GM23338 (cell line): Measurements from ENCODE around the gene CDHR3. TPM values are rescaled to one million over a fixed set of nuclear protein-coding genes. Genes with fewer than 3 reads are reported as not detected.

Experiments
- ATAC-seq: fragments of 200-7000 bp; cut with Tn5 transposase; 3 replicates; pipeline ENCODE4 v1.9.1; 2020
- DNase-seq: peaks from one replicate; pipeline ENCODE4 v3.0.0-alpha.2; 2015; ENCODE audit warnings: low spot score
- H2AFZ ChIP-seq: fragments of 200-600 bp; sonication (generic); 2 replicates; pipeline ENCODE4 v1.8.0; 2016; ENCODE audit warnings: antibody characterized with exemption, mild to moderate bottlenecking, moderate library complexity
- H3F3A ChIP-seq: fragments of 200-600 bp; sonication (generic); replicated peaks from 2 replicates; pipeline ENCODE4 v1.8.0; 2017; ENCODE audit warnings: antibody characterized with exemption, mixed run types, low read depth
- H3K27ac ChIP-seq: fragments of 200-600 bp; sonication (generic); 2 replicates; pipeline ENCODE4 v1.6.1; 2016; ENCODE audit warnings: low read depth
- H3K27me3 ChIP-seq: fragments of 200-600 bp; sonication (generic); 2 replicates; pipeline ENCODE4 v1.8.0; 2016; ENCODE audit warnings: mild to moderate bottlenecking, mixed run types, moderate library complexity; ENCODE audit not compliant: insufficient read depth
- H3K36me3 ChIP-seq: fragments of 200-600 bp; sonication (generic); 2 replicates; pipeline ENCODE4 v1.8.0; 2016; ENCODE audit warnings: mild to moderate bottlenecking; ENCODE audit not compliant: insufficient read depth
- H3K4me1 ChIP-seq: fragments of 200-600 bp; sonication (generic); 2 replicates; pipeline ENCODE4 v1.8.0; 2016; ENCODE audit warnings: mild to moderate bottlenecking, moderate library complexity; ENCODE audit not compliant: insufficient read depth
- H3K4me2 ChIP-seq: fragments of 200-600 bp; sonication (generic); 2 replicates; pipeline ENCODE4 v1.7.1; 2017; ENCODE audit warnings: mixed run types
- H3K4me3 ChIP-seq: fragments of 200-600 bp; sonication (generic); 2 replicates; pipeline ENCODE4 v1.6.1; 2016; ENCODE audit warnings: mixed run types
- H3K79me2 ChIP-seq: fragments of 200-600 bp; sonication (generic); replicated peaks from 2 replicates; pipeline ENCODE4 v1.8.0; 2017; ENCODE audit warnings: mild to moderate bottlenecking; ENCODE audit not compliant: insufficient read depth
- H3K9me2 ChIP-seq: fragments of 200-600 bp; sonication (generic); 2 replicates; pipeline ENCODE4 v1.8.0; 2017; ENCODE audit not compliant: insufficient read depth
- H4K20me1 ChIP-seq: fragments of 200-600 bp; sonication (generic); replicated peaks from 2 replicates; pipeline ENCODE4 v1.8.0; 2017; ENCODE audit warnings: mild to moderate bottlenecking; ENCODE audit not compliant: insufficient read depth
- H3K27ac Mint-ChIP-seq: 2 replicates; pipeline ENCODE4 v1.8.0; 2020; ENCODE audit warnings: inconsistent platforms, mild to moderate bottlenecking, moderate library complexity, mixed read lengths
- H3K27me3 Mint-ChIP-seq: 3 replicates; pipeline ENCODE4 v1.8.0; 2022; ENCODE audit warnings: low read depth, mild to moderate bottlenecking, moderate library complexity, mixed read lengths, inconsistent platforms; ENCODE audit not compliant: insufficient read depth, poor library complexity
- H3K36me3 Mint-ChIP-seq: 3 replicates; pipeline ENCODE4 v1.8.0; 2021; ENCODE audit warnings: low read depth, mild to moderate bottlenecking, inconsistent platforms, moderate library complexity, mixed read lengths
- H3K4me1 Mint-ChIP-seq: 3 replicates; pipeline ENCODE4 v1.8.0; 2020; ENCODE audit warnings: mild to moderate bottlenecking, inconsistent platforms, mixed read lengths
- H3K4me3 Mint-ChIP-seq: 3 replicates; pipeline ENCODE4 v1.8.0; 2021; ENCODE audit warnings: moderate library complexity, mild to moderate bottlenecking, inconsistent platforms, mixed read lengths
- H3K9me3 Mint-ChIP-seq: 3 replicates; pipeline ENCODE4 v1.8.0; 2020; ENCODE audit warnings: moderate library complexity, mild to moderate bottlenecking, inconsistent platforms, mixed read lengths
- CREB1 ChIP-seq: fragments of 250-450 bp; sonication (Bioruptor Pico); IDR thresholded peaks from 2 replicates; pipeline ENCODE4 v1.5.0; 2020; ENCODE audit warnings: low read depth, mild to moderate bottlenecking, moderate library complexity
- CTCF ChIP-seq, 2 experiments: fragments of 200-600 bp in 1 of 2; sonication (generic) in 1 of 2; conservative IDR thresholded peaks; 2 replicates each; pipeline versions ENCODE4 v1.5.1 to v1.6.1; 2016 to 2017; ENCODE audit warnings: antibody characterized with exemption in 2 of 2, low read depth in 2 of 2, mild to moderate bottlenecking in 2 of 2, moderate library complexity in 1 of 2
- ZNF114 ChIP-seq: fragments of 250-450 bp; sonication (Bioruptor Pico); IDR thresholded peaks from 2 replicates; pipeline ENCODE4 v1.5.0; 2020; ENCODE audit warnings: mild to moderate bottlenecking, moderate library complexity
- ZNF331 ChIP-seq: fragments of 250-450 bp; sonication (Bioruptor Pico); IDR thresholded peaks from 2 replicates; pipeline ENCODE4 v1.5.0; 2020; ENCODE audit warnings: low read depth, mild to moderate bottlenecking, moderate library complexity
- ZNF462 ChIP-seq: fragments of 250-450 bp; sonication (Bioruptor Pico); IDR thresholded peaks from 2 replicates; pipeline ENCODE4 v1.5.0; 2020; ENCODE audit warnings: mild to moderate bottlenecking, moderate library complexity
- polyA plus RNA-seq: library from polyadenylated mRNA; unstranded; fragments of >200 nt; fragmentation: Nextera tagmentation; extraction: Ambion mirVana; gene quantifications from 2 replicates; pipeline ENCODE4 v1.2.1, GENCODE V29; 2016
- total RNA-seq: library from RNA; depleted of rRNA; stranded (reverse); fragments of >200 nt; shearing (Covaris generic); gene quantifications from 2 replicates; pipeline ENCODE4 v1.2.3, GENCODE V29; 2014
- TF ChIP-seq, protein P1 (sequence below): IDR thresholded peaks from 2 replicates; pipeline ENCODE4 v1.6.1; 2016; ENCODE audit warnings: antibody characterized with exemption

Gene CDHR3
- total and polyA plus RNA-seq, 2 experiments from 2014 or later, result 5.1 to 12.2 TPM

- TF ChIP-seq CTCF (conservative IDR thresholded peaks at IDR 0.05; ENCODE audit: low read depth in 2 of 2), result no peak
- TF ChIP-seq, protein P1, sequence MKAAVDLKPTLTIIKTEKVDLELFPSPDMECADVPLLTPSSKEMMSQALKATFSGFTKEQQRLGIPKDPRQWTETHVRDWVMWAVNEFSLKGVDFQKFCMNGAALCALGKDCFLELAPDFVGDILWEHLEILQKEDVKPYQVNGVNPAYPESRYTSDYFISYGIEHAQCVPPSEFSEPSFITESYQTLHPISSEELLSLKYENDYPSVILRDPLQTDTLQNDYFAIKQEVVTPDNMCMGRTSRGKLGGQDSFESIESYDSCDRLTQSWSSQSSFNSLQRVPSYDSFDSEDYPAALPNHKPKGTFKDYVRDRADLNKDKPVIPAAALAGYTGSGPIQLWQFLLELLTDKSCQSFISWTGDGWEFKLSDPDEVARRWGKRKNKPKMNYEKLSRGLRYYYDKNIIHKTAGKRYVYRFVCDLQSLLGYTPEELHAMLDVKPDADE, result no peak
- TF ChIP-seq ZNF331, result no peak
These were observed 107.1 kb downstream of the CDHR3 start (continued) for GRCh38 chr7:106070201-106070551.

DNA sequence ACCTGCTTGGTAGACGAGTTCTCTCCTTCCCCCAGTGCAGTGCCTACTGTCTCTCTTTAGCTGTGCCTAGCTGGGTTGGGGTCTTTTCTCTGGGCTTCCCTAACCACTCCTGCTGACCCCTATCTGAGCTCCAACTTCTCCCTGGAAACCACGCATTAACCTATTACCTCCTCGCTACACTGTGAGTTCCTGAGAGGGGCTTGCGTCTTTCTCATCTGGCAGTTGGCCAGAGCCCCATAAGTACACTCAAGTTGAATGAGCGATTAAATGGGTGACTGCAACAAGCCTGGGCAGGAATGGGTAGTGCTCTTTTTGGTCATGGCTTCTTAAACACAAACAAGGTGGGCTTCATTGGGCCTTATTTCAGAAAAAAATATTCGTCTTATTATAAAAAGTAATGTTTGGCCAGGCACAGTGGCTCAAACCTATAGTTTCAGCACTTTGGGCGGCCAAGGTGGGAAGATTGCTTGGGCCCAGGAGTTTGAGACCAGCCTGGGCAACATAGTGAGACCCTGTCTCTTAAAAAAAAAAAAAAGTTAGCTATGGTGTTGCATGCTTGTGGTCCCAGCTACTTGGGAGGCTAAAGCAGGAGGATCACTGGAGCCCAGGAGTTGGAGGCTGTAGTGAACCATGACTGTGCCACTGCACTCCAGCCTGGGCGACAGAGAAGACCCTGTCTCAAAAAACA is 107.6 kb downstream of the CDHR3 start:
- peaks cover 17% of the 10 kb centered on the region for H3K4me1 ChIP-seq
- DNase-seq (no peak), ATAC-seq (no peak)
- no peaks in the 10 kb centered on the region for H3K27me3 ChIP-seq
- Mint-ChIP-seq H3K9me3 (no peaks in the 10 kb centered on the region), H3K36me3 (no peaks in the 10 kb centered on the region), H3K4me3 (no peak overlapping the region), H3K27ac (no peak overlapping the region), H3K4me1 (peaks cover 18% of the 10 kb centered on the region), H3K27me3 (no peaks in the 10 kb centered on the region)
- no peaks in the 10 kb centered on the region for H4K20me1 ChIP-seq
- no peaks in the 10 kb centered on the region for H3K36me3 ChIP-seq
- TF ChIP-seq, protein P1, result no peak
- no peak for TF ChIP-seq ZNF114 (CRISPR knock-in tag)
- no peak overlapping the region for H3K27ac ChIP-seq
- H3F3A ChIP-seq, result 0 out of 2 replicates have a peak, but pooled peaks cover 7% of the 10 kb centered on the region
- H3K79me2 ChIP-seq, result no peaks in the 10 kb centered on the region
- H3K9me2 ChIP-seq, result no peaks in the 10 kb centered on the region
- no peak overlapping the region for H3K4me2 ChIP-seq
- H2AFZ ChIP-seq, result no peak overlapping the region; the same call in 1 of the 2 replicates
- no peak overlapping the region for H3K4me3 ChIP-seq

- Histone ChIP-seq H3K4me1 (peaks cover 13% of the 10 kb centered on the region; the same call in 1 of the 2 replicates), H2AFZ (peak overlapping the region; percentile 97), H3K79me2 (no peaks in the 10 kb centered on the region), H3K27me3 (no peaks in the 10 kb centered on the region), H3K4me3 (no peak overlapping the region), H3K9me2 (no peaks in the 10 kb centered on the region), H3K36me3 (no peaks in the 10 kb centered on the region), H3F3A (0 out of 2 replicates have a peak, but pooled peaks cover 7% of the 10 kb centered on the region), H3K4me2 (no peak overlapping the region), H3K27ac (no peak overlapping the region), H4K20me1 (no peaks in the 10 kb centered on the region)
- Mint-ChIP-seq H3K27ac (no peak overlapping the region), H3K4me3 (no peak overlapping the region), H3K27me3 (no peaks in the 10 kb centered on the region), H3K4me1 (peaks cover 15% of the 10 kb centered on the region), H3K36me3 (no peaks in the 10 kb centered on the region), H3K9me3 (no peaks in the 10 kb centered on the region)
- ATAC-seq (no peak; the same call in 2 of the 3 replicates), DNase-seq (no peak)
- no peak for TF ChIP-seq ZNF462 (CRISPR knock-in tag)
- TF ChIP-seq CREB1 (CRISPR knock-in tag), result no peak
- TF ChIP-seq ZNF114 (CRISPR knock-in tag), result no peak
These were observed 108.4 kb downstream of the CDHR3 start for GRCh38 chr7:106071356-106071998.
